HL-60/S4 treated with retinoic acid at 250 ng/mL for 4 days and 3 days (cell line): ENCODE results near the gene CREBRF.
"Not testable (repeated sequence)": the region's sequence is repeated elsewhere in the genome, so short reads cannot be mapped to it uniquely, and the experiment has no call there.

Experiments used
- in situ Hi-C: fragments of 300-500 bp; cut with MboI; formaldehyde crosslinking; loops from 2 replicates; pipeline ENCODE4 v1.7.0; 2022; ENCODE audit warnings: low sequenced_read_pairs

CREBRF gene

DNA sequence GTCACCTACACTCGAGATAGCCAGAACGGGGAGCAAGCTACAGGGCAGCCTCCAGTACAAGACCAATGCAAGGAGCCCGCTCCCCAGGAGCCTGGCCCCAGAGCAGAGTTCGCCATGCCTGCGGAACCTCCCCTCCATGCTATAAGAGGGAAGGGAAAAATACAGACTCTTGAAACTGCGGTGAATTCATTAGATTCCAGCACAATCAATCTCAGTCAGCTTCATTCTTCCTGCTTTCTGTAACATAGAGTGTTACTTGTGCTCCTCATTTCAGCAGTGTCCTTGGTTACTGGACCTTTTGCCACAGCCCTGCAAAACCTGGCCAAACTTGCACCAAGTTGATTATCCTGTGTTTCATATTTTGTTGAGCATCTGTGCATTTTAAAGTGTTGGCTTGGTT is 22.2 kb upstream of the CREBRF start:
- in situ Hi-C loops: no loop called here

DNA sequence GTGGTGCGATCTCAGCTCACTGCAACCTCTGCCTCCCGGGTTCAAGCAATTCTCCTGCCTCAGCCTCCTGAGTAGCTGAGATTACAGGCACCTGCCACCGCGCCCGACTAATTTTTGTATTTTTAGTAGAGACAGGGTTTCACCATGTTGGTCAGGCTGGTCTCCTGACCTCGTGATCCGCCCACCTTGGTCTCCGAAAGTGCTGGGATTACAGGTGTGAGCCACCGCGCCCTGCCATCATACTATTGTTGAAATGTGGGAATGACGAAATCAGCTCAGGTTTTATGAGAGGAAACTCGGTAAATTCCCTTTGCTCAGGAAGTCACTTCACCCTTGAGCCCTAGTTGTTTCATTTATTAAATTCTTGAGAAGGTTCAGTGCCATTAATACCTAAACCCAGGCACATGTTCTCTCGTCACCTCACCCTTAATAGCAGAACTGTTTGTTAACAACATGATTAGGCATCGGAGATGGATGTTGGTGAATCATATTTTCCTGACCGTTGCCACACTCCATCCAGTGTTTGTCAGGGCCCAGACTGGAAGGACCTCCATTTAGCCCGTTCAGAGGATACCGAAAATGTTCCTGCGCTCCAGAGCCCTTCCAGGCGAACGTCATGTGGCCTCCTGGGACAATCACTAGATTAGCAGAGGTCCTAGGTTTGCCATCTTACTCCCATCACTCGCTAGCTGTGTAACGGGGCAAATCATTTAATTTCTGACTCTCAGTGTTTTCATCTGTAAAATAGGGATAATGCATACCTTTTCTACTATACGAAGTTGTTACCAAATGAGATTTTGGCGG is 20.0 kb upstream of the CREBRF start:
- in situ Hi-C loops: no loop called here

GRCh38 chr5:173039188-173039587 is 17.0 kb upstream of the CREBRF start:
- in situ Hi-C loops: no loop called here

DNA sequence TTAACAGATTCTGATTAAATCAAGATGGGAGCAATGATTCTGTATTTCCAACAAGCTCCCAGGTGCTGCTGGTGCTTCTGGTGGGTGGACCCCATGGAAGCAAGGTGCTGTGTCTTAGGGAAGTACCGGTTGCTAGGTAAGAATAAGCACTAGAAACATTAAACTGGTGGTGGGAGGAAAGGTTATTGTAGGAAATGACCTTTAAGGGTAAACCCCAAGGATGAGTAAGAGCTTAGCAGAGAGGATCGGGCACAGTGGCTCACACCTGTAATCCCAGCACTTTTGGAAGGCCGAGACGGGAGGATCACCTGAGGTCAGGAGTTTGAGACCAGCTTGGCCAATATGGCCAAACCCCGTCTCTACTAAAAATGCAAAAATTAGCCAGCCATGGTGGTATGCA is 16.2 kb upstream of the CREBRF start:
- in situ Hi-C loops: no loop called here

GRCh38 chr5:173041881-173042762 is 14.0 kb upstream of the CREBRF start:
- in situ Hi-C loops: no loop called here

DNA sequence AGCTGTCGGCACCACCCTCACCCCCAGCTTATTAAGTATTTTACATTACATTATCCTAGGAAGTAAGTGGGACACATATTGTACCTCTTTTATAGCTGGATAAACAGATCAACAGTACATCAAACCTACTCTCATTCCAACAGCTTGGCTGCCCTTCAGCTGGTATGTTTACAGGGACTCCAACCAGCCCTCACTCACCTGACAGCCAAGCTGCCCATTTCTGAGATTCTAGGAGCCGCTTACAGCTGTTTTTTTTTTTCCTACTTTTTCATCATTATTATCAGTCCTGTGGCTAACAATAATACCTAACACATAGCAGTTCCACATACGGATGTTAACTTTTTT is 13.4 kb upstream of the CREBRF start:
- in situ Hi-C loops: no loop called here

- in situ Hi-C loops: no loop called here
Observed at GRCh38 chr5:173045474-173045873, 10.7 kb upstream of the CREBRF start.

GRCh38 chr5:173047096-173047837 is 8.9 kb upstream of the CREBRF start:
- in situ Hi-C loops: not testable (repeated sequence)

DNA sequence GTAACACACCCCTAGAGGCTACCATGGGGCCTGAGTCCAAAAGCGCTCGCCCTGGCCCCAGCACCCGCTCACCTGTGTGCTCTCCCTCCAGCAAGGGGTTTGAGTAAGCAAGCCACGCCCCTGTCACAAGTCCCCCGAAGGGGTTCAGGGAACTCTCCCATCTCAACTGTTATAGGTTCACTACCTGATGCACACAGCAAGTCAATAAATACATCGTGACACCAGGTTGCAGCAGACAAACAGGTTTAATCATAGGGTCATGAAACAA is 8.4 kb upstream of the CREBRF start:
- in situ Hi-C loops: no loop called here

DNA sequence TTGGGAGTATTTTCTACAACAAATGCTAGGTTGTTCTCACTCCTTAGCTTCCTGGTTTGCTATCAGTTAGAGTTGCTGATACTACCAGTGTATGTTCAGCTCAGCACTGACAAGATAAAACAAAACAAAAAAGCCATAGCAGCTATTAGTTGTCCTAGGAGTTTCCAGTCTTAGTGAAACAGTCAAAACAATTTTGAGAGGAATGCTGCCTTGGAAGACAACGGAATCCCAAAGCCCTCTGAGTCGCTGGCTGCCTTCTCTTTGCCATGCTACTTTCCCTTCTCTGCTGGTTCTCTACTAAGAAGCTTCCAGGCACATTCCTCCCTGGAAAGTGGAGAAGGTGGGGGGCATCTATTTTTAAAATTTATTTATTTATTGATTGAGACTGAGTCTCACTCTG is 5.4 kb upstream of the CREBRF start:
- in situ Hi-C loops: no loop called here

GRCh38 chr5:173051746-173052145 is 4.4 kb upstream of the CREBRF start:
- in situ Hi-C loops: no loop called here

- in situ Hi-C loops: no loop called here
Observed at GRCh38 chr5:173053041-173053440, 3.1 kb upstream of the CREBRF start.

DNA sequence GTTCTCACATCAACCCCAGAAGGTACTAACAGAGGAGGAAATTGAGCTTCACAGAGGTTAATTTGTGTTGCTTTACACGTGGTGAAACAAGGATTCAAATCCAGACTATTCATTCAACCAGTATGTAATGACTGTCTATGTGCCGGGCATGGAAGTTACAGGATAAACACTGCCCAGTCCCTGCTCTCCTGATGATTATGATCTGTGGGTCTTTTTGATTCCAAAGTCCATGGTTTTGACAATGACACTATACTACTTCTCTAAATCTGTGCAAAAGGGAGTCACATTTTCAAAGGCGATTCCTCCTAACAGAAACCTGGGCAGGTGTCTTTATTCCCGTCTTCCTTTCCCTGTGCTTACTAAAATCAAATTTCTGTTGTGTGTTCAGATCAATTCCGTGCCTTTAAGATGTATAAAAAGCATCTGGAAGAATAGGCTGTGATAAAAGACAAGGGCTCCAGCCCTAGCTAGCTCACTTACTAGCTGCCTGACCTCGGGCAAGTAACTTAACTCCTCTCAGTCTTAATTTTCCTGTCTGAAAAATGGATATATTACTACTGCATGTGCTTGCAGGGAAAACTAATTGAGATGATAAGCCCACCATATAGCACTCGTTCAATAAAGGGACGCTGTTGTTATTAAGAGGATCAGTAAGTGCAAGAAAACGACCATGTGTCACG is 970 bp upstream of the CREBRF start:
- in situ Hi-C loops: no loop called here

DNA sequence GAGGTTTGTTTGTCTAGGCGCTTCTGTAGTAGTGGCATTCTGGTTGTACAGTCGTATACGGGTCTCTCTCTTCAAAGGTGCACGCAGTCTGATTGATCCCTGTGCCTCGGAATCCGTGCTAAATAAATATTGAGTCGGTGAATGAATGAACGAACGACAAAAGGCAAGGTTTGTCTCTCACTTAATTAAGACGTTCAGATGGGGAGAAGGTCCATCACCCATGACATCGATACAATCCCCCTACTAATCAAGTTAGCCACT is 500 bp upstream of the CREBRF start:
- in situ Hi-C loops: no loop called here

DNA sequence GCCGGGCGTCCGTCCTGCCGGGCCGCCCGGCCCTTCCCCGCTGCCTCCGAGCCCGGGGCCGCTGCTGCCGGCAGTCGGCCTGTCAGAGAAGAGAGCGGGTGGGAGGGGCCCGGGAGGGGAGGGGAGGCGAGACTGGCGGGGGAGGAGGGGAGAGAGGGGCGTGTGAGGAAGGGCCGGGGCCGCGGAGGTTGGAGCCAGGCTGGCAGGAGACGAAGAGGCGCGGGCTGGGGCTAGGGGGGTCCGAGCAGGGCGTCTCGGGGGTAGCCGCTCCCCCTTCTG is 570 bp downstream of the CREBRF start:
- in situ Hi-C loops: no loop called here

- in situ Hi-C loops: no loop called here
Observed at GRCh38 chr5:173057062-173057924, 1.1 kb downstream of the CREBRF start.

DNA sequence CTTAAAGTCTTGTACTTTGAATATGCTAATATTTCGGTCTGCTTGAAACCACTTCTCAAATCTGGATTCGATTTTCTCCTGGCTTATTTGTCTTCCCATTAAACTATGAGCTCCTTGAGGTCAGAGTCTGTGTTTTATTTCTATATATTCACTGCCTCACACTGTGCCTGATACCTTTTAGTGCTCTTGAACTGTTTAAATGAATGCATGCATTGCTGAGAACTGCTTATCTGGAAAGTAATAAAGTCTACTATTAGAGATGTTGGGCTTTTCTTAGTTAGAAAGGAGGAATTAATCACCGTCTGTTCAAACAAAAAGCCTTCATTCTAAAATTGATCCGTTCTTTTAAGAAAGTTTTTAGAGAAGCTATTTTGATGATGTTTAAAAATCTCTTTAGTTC is 6.0 kb downstream of the CREBRF start:
- in situ Hi-C loops: no loop called here

DNA sequence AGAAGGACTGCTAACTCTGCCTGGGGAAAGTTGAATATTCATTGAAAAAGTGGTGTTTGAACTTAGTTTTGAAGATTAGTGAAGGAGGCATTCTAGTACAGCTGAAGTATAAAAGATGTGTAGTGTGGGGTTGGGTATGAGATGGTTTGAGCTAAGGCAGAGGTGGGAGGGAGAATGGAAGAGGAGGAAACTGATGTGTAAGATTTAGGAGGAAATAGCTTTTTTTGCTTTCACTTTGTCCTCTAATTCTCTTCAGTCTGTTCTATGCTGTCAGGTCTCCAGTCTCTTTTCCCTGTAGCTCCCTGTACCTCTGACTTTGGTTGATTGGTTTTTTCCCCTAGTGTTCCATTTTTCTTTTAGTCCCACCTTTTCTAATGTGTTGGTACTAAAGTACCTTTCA is 9.0 kb downstream of the CREBRF start:
- in situ Hi-C loops: no loop called here

GRCh38 chr5:173069671-173070070 is 13.5 kb downstream of the CREBRF start:
- in situ Hi-C loops: no loop called here

GRCh38 chr5:173075137-173075843 is 19.1 kb downstream of the CREBRF start:
- in situ Hi-C loops: no loop called here
